GM19467 (cell line): ENCODE measurements around the gene CFAP99.

Experiments
- ATAC-seq: cut with Tn5 transposase; IDR thresholded peaks from one replicate; pipeline ENCODE4 v1.9.1; 2021; ENCODE audit warnings: mild to moderate bottlenecking, moderate library complexity; ENCODE audit not compliant: unreplicated experiment

The CFAP99 gene

GRCh38 chr4:2409381-2409783 lies 9.4 kb upstream of the CFAP99 start:
- no peak for ATAC-seq

DNA sequence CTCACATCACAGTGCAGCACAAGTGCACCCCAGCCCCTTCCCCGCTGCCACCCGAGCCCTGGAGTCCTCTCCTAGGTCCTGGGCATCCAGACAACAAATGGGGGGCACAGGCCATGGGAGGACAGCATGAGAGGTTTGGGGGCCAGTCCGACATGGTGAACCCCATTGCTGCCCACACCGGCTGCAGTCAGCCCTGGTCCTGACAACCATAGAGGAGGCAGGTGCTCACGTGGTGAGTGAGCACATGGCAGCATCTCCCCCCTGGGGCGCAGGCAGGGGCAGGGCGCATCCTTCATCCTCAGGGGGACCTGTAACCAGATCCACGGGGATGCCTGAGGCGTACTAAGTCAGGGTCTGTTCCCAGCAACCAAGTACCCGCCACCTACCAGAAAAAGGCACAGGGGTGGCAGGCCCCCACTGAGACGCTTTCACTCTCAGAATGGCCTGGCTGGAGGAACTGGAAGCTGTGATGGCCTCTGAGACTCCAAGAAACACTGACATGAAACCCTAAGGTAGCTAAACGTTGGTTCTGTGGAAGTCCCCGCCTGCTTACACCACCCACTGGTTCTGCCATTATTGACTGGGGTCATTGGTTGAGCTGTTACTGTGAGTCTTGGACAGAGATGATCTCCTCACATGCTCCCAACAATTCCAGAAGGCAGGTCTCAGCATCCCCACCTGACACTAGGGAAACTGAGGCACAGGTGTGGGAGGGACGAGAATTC lies 6.8 kb upstream of the CFAP99 start:
- ATAC-seq: no peak

DNA sequence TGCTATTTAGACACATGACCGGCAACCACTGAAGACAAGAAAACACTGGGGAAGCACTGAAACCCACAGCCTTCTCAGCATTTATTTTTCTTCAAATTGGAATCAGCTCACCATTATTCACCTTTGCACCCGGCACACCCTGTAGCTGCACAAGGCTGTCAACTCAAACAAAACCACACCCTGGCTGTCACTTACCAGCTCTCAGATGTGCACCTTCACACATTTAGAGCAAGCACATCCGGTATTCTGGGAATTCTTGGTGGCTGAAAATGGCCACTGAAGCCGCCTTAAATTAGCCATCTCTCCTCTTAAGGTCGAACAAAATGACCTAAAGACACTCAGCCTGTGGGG lies 6.2 kb upstream of the CFAP99 start:
- ATAC-seq: peak; percentile 21

- peak; percentile 49 for ATAC-seq
These were observed 5.7 kb upstream of the CFAP99 start for GRCh38 chr4:2412885-2413716.

DNA sequence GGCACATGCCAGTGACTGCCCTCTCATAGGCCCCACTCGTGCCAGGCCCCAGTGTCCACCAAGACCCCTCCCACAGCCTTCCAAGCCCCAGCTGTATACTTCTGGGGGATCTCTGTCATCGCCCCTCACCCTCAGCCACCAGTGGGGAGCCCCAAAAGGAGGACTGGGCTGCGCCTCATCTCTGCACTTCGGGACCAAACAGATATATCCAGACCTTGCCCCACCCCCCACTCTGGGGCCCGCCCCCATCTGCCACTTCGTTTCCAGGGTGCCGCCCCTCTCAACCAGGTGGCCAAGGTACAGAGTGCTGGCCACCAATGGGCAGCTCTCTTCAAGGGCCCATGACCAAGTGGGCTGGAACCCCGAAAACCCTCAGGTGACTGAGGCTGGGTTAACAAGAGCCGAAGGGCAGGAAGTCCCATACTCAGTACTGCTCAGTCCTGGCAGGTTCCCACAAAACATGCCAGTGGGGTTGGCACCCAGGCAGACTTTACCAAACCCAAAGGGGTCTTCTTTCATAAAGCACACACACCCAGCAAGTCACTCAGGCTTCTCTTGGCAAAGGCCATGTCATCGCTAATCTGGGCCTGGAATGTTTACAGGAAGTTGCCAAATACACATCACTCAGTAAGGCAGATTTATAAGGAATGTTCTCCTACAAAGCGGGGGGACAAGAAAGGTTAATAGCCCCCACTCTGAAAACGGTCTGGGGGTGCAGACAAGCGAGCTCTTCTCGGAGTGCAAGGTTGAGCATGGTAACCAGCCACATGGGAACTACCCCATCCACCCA lies 4.7 kb upstream of the CFAP99 start:
- no peak for ATAC-seq

DNA sequence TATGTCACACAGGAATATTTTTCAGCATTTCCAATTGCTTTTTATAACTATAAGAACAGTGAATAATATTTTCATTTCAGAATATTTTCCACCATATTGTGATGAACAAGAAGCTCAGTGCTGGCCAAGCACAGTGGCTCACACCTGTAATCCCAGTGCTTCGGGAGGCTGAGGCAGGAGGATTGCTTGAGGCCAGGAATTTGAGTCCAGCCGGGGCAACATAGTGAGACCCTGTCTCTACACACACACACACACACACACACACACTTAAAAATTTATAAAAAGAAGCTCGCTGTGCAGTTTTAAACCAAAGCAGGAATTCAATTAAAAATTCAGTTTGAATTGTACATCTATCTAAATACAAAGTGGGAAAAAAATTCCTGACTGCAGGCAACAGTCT lies 3.5 kb upstream of the CFAP99 start:
- ATAC-seq: no peak

DNA sequence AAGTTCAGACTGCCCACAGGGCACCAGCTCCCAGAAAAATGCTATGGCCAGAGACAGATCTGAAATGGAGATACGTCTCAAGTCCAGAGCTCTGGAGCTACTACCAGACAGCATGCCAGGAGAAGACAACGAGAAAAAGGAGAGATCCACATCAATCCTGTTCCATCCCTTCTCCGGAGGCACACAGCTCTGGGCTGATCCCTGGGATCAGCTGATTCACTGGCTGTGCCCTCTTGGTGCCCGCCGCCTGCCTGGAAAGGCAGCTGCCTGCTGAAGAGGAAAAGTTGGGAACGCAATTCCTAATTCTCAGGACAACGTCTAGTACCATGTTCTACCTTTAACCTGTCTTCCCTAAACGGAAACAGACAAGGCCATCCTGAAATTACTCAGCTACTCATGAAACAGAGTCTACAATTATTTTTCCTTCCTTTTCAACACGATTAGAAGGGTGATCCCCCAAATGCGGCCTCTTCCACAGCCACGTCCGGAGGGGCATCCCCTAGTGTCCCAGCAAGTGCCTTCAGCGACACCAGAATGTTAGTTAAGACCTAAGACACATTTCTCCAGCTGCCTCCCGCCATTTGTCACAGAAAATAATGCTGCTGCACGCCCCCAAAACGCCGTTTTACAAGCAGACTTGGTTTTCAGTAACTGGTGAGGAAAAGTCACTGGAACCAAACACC lies 2.7 kb upstream of the CFAP99 start:
- ATAC-seq: no peak

DNA sequence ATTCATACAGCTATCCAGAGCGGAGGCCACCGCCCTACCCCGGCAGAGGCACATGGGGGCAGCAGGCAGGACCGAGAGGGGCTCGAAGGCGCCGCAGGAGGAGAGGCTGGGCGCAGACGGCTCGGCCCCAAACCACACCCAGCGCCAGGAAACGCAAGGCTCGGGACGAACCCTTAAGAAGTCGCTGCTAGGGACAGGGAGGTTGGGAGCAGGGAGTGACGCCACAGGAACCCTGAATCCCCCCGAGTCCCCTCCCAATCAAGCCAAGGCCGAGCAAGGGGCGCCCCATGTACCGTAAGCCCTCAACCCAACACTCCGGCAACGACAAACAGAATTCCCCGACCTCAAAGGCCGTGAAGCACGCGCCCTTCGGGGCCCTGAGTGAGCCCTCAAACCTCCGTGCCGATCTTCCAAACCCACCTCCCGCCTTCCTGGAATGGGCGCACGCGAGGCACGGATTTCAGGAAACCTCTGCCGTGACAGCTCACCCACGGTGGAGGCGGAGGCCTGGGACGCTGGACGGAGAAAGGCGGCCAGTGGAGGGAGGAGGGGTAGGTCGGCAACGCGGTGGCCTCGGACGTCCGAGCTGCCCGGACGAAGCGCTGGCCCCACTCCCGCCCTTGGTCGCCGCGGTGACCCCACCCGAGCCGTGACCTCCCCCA lies 2.1 kb upstream of the CFAP99 start:
- no peak for ATAC-seq

- ATAC-seq: no peak
These were observed 1.5 kb upstream of the CFAP99 start for GRCh38 chr4:2417226-2417764.

- no peak for ATAC-seq
These were observed 748 bp upstream of the CFAP99 start, which contains the start of gene ZFYVE28 for GRCh38 chr4:2417765-2418649. ZFYVE28 (minus strand) TSS chr4:2418645; CDS start chr4:2418323, 322 bp downstream.

- no peak for ATAC-seq
These were observed 1.1 kb downstream of the CFAP99 start for GRCh38 chr4:2419814-2420213.

- ATAC-seq: no peak
These were observed 3.2 kb downstream of the CFAP99 start for GRCh38 chr4:2421928-2422327.

- ATAC-seq: no peak
These were observed 4.3 kb downstream of the CFAP99 start for GRCh38 chr4:2423066-2423465.

DNA sequence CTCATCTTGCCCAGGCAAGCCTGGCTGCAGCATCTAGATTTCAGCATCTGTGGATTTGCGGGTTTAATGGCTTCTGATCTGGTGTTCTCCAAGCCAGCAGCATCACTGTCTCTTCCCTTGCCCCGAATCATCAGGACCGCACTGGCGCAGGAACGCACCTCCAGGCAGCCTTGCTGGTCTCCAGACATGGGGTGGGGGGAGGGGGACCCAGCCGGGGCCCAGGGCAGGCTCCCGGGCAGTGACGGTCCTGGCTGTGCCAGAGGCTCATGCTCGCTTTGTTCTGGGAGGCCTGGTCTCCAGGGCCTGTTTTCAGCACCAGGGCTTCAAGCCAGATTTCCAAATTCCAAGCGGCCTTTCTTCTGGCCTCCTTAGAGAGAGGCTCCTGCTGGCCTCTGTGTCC lies 4.9 kb downstream of the CFAP99 start:
- ATAC-seq: no peak

- no peak for ATAC-seq
These were observed 5.8 kb downstream of the CFAP99 start for GRCh38 chr4:2424581-2424980.

- ATAC-seq: no peak
These were observed 6.8 kb downstream of the CFAP99 start for GRCh38 chr4:2425386-2426068.

GRCh38 chr4:2426069-2426397 lies 7.3 kb downstream of the CFAP99 start:
- no peak for ATAC-seq

DNA sequence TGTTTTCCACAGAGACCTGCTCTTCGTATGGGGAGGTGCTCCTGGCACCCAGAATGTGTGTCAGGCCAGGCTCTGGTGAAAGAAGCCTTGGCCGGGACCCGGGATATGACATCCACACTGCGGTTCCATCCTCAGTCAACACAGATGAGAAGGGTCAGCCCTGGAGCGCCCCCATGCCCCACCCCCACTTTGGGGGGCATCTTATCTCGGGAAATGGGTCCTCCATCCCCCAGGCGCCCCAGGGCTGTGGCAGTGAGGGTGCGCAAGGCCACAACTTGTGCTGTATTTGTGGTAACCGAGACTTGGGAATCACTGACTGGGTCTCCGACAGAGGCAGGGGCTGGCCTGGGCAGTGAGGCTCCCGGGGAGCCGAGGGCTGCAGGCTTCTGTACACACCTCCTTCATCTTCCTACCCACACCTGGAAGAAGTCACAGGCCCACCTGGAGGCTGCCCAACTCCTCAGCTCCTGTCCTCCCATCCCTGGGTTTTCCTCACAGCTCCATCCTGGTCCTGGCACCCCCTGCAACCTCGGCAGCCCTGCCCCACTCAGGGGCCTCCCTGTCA lies 8.0 kb downstream of the CFAP99 start:
- no peak for ATAC-seq
